Measurements from ENCODE around the gene ITGAL.
"Not testable (repeated sequence)": the region's sequence is repeated elsewhere in the genome, so short reads cannot be mapped to it uniquely, and the experiment has no call there.

The ITGAL gene

DNA sequence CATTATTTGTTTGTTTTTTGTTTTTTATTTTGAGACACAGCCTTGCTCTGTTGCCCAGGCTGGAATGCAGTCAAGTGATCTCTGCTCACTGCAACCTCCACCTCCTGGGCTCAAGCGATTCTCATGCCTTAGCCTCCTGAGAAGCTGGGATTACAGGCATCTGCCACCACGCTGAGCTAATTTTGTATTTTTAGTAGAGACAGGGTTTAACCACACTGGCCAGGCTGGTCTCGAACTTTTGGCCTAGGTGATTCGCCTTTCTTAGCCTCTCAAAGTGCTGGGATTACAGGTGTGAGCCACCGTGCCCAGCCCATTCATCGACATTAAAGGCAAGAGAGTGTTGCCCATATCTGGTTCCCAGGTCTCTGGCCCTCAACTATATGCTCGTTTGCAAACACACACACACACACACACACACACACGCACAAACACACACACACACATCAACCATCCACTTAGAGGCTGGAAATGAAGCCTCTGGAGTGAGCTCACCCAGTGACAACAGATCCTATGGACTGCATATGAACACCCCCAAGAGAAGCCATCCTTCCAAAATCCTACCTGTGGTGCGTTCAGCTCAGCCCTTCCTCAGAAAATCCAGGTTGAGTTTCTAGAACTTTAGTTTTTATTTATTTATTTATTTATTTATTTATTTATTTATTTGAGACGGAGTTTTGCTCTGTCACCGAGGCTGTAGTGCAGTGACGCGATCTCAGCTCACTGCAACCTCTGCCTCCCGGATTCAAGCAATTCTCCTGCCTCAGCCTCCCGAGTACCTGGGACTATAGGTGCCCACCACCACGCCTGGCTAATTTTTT is 14.6 kb upstream of the ITGAL start:
- no peak for DNase-seq

DNA sequence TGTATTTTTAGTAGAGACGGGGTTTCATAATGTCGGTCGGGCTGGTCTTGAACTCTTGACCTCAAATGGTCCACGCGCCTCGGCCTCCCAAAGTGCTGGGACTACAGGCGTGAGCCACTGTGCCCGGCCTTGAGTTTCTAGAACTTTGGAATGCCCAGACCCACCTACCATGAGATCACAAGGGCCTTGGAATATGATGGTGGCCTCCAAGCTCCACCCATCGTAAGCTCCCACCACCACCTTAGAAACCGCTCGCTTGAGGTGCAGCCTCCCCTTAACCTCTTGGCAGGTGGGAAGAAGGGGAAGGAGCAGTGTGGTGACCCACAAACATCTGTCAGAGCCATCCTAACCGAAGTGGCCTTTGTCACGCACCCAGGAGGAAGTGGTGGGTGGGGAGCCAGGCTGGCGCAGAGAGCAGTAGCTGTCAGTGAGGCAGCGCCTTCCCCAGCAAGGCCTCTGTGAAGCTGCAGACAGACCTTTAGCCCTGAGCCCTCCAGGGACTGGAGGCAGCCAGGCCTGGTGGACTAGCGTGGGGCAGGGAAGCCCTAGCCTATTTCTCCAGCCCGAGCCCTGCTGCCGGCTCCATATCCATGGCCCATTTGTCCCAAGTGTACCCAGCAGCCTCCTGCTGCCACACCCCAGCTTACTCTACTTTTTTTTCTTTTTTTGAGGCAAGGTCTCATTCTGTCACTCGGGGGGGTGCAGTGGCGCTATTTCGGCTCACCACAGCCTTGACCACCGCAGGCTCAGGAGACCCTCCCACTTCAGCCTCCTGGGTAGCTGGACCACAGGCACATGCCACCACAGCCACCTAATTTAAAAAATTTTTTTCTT is 13.8 kb upstream of the ITGAL start:
- DNase-seq: no peak

DNA sequence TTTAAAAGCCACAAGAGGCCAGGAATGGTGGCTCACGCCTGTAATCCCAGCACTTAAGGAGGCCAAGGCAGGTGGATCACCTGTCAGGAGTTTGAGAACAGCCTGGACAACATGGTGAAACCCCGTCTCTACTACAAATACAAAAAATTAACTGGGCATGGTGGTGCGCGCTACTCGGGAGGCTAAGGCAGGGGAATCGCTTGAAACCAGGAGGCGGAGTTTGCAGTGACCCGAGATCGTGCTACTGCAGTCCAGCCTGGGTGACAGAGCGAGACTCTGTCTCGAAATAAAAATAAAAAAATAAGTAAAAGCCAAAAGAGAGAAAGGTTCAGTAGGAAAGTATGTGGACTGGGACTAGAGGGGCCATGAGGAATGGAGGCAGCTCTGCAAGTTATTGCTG is 13.1 kb upstream of the ITGAL start:
- DNase-seq: no peak

DNA sequence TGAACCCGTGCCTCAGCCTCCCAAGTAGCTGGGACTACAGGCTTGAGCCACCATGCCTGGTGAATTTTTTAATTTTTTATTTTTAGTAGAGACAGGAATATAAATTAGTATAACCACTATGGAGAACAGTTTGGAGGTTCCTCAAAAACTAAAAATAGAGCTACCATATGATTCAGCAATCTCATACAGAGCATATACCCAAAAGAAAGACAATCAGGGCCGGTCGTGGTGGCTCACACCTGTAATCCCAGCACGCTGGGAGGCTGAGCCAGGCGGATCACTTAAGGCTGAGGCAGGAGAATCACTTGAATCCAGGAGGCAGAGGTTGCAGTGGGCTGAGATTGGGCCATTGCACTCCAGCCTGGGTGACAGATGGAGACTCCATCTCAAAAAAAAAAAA is 11.1 kb upstream of the ITGAL start:
- DNase-seq: not testable (repeated sequence)

DNA sequence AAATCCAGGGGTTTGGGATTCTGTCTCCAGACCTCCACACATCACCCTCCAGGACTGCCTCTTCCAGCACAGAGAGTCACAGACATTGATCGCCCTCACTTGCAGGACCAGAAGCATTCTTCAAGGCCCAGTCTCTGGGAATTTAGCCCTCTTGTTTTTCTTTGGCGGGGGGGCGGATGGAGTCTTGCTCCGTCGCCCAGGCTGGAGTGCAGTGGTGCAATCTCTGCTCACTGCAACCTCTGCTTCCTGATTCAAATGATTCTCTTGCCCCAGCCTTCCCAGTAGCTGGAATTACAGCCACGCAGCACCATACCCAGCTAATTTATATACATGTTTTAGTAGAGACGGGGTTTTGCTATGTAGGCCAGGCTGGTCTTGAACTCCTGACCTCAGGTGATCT is 8.5 kb upstream of the ITGAL start:
- no peak for DNase-seq

DNA sequence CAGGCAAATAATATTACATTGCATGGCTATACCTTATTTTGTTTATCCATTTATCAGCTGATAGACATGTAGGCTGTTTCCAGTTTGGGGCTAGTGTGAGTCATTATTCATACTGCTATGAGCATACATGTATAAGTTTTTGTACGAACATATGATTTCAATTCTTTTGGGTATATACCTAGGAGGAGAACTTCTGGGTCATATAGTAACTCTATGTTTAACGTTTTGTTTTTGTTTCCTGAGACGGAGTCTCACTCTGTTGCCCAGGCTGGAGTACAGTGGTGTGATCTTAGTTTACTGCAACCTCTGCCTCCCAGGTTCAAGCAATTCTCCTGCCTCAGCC is 2.4 kb upstream of the ITGAL start:
- no peak for DNase-seq

GRCh38 chr16:30470632-30470995 is 1.9 kb upstream of the ITGAL start:
- DNase-seq: no peak

DNA sequence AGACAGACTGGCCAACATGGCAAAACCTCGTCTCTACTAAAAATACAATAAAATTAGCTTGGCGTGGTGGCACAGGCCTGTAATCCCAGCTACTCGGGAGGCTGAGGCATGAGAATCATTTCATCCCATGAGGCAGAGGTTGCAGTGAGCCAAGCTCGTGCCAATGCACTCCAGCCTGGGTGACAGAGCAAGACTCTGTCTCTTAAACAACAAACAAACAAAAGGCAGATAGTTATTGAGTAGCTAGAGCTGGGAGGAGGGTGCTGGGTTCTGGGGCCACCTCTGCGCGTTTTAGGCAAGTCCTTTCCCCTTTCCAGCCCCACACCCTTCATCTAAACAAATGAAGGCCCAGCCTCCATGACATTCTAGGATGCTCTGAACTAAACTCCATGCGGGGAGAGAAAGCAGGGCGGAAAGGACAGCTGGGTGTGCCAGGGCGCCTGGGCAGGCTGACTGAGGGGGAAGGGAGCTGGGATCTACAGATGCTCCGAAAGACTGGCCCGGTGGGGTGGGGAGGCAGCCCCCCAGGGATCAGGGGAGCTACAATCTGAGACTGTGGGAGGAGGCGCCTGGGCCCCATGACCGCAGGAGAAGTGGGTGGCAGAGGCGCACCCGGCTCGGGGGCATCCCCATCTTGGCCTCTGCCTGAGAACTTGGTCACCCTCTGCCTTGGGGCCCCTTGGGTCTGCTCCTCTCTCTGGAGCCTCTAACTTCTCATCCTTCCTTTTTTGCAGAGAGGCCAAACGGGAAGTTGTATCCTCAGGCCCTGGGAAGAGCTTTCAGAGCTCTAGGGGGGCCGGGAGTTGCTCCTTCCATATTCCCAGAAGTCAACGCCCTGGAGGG is 910 bp downstream of the ITGAL start:
- no peak for DNase-seq

- no peak for DNase-seq
Observed at GRCh38 chr16:30474074-30474452, 1.5 kb downstream of the ITGAL start.

GRCh38 chr16:30474684-30475083 is 2.1 kb downstream of the ITGAL start:
- DNase-seq: no peak

GRCh38 chr16:30476991-30477390 is 4.4 kb downstream of the ITGAL start:
- no peak for DNase-seq

DNA sequence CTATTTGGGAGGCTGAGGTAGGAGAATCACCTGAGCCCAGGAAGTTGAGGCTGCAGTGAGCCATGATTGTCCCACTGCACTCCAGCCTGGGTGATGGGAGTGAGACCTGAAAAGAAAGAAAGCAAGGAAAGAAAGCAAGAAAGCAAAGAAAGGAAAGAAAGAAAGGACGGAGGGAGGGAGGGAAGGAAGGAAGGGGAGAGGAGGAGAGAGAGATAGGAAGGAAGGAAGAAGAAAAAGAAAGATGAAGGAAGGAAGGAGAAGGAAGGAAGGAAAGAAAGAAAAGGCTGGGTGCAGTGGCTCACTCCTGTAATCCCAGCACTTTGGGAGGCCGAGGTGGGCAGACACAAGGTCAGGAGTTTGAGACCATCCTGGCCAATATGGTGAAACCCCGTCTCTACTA is 5.2 kb downstream of the ITGAL start:
- DNase-seq: not testable (repeated sequence)

DNA sequence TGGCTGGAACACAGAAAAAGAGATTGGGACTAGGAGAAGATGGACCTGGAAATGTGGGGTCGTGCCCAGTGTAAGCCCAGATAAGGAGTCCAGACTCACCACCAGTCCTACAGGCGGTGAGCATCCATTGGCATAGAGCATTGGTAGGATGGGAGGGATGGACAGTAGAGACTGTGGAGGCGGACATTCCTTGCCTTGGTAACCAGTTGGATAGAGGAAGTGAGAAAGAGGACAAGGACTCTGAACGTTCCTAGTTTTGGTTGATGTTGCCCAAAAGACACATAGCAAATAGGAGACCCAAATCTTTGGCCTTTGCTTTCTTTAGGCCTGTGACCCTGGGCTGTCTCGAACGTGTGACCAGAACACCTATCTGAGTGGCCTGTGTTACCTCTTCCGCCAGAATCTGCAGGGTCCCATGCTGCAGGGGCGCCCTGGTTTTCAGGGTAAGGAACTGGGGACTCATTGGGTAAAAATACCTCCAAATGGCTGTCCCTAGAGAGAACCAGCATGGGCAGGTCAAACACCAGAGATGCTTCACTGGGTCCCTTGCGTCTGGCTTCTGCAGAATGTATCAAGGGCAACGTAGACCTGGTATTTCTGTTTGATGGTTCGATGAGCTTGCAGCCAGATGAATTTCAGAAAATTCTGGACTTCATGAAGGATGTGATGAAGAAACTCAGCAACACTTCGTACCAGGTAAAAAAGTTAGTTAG is 6.4 kb downstream of the ITGAL start:
- no peak for DNase-seq

GRCh38 chr16:30481381-30481780 is 8.8 kb downstream of the ITGAL start:
- no peak for DNase-seq

GRCh38 chr16:30482366-30482765 is 9.8 kb downstream of the ITGAL start:
- DNase-seq: no peak

DNA sequence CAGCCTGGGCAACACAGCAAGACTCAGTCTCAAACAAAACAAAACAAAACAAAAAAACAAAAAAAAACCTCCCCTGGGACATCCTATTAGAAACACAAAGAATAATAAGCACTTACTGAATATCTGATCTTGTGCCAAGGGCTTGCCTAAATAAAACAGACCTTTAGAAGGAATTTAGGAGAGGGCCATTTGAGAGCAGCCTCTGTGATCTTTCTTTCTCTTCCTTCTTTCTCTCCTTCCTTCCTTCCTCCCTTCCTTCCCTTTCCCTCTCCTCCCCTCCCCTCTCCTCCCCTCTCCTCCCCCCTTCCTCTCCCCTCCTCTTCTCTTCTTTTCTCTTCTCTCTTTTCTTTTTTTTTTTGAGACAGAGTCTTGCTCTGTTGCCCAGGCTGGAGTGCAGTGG is 12.3 kb downstream of the ITGAL start:
- no peak for DNase-seq

- no peak for DNase-seq
Observed at GRCh38 chr16:30485818-30486436, 13.4 kb downstream of the ITGAL start.

DNA sequence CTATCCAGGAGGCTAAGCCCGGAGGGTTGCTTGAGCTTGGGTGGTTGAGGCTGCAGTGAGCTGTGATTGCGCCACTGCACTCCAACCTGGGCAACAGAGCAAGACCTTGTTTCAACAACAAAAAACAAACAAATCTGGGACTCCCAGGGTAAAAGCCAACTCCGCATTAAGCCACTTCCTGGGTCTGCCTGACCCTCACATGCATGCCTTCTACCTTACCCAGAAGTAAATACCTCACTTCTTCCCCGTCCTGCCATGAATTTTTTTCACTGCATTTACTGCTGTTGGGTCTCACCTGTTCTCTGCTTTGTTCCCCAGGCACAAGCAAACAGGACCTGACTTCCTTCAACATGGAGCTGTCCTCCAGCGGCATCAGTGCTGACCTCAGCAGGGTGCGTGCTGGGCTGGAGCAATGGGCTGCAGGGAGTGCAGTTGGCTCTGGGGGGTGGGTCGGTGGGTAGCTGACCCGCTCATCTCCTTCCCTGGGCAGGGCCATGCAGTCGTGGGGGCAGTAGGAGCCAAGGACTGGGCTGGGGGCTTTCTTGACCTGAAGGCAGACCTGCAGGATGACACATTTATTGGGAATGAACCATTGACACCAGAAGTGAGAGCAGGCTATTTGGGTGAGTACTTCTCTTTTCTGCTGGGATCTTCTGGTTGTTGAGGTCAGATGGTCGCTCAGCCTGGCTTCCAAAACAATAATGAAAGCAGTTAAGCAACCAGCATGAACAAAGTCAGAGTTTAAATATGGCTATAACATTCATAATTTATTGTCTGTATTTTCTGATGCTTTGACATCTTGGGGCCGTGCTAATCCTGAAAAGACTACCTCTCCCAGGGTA is 16.4 kb downstream of the ITGAL start:
- DNase-seq: no peak

DNA sequence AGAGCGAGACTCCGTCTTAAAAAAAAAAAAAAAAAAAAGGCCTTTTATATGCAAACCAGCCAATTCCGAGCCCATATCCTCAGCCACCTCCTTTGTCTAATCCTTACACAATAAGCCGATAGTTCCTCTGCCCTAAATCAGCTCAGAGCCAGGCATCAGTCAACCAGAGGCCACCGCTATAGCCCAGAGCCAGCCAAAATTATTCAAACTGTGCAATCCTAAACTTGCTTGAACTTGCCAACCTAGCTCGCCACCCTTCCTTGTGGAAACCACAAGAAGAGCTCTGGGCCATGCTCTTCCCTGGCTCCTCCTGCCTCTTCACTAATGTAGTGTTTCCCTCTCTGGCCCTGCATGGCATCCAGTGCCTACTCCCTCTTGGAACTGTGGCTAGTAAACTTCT is 17.7 kb downstream of the ITGAL start:
- DNase-seq: no peak

- no peak for DNase-seq
Observed at GRCh38 chr16:30491229-30491628, 18.7 kb downstream of the ITGAL start.

GRCh38 chr16:30491744-30492308 is 19.3 kb downstream of the ITGAL start:
- DNase-seq: no peak

All from NCI-H1694 treated with DMSO at 0.1 percent for 48 hours (cell line).